ENCODE results near the gene YIF1A. TPM values are rescaled to one million over a fixed set of nuclear protein-coding genes. Genes with fewer than 3 reads are reported as not detected.

The YIF1A gene
- 180 and 245 TPM in 2 replicates for total RNA-seq

GRCh38 chr11:66288671-66289547 is at the start of gene YIF1A:
YIF1A (minus strand) TSS chr11:66289143; CDS start chr11:66288985, 158 bp downstream.

GRCh38 chr11:66336234-66337102 is 47.5 kb upstream of the YIF1A start, which contains the start of gene RIN1:
RIN1 (minus strand) TSS chr11:66336434; CDS start chr11:66336402, 32 bp downstream.

GRCh38 chr11:66316849-66317251 is 27.9 kb upstream of the YIF1A start, which contains the start of gene CD248:
CD248 (minus strand) TSS chr11:66317044; CDS start chr11:66317027, 17 bp downstream.

GRCh38 chr11:66291706-66292542 is 3.0 kb upstream of the YIF1A start, which contains the start of gene TMEM151A:
TMEM151A (plus strand) TSS chr11:66291894; CDS start chr11:66292014, 120 bp downstream.

GRCh38 chr11:66277471-66278362 is 11.2 kb downstream of the YIF1A start, which contains the start of gene CNIH2:
CNIH2 (plus strand) TSS chr11:66278175; CDS start chr11:66278457, 282 bp downstream.

GRCh38 chr11:66268244-66268951 is 20.5 kb downstream of the YIF1A start, which contains the start of gene RAB1B:
RAB1B (plus strand) TSS chr11:66268639; CDS start chr11:66268680, 41 bp downstream.

Other genes starting within 250 kb of the YIF1A start
- not detected in 2 replicates for gene GAL3ST3, start 240.0 kb downstream of the YIF1A start, total RNA-seq
- 138 and 219 TPM in 2 replicates for gene SF3B2, start 236.8 kb downstream of the YIF1A start, total RNA-seq
- gene PACS1, start 218.9 kb downstream of the YIF1A start, total RNA-seq: 40.8 and 50.6 TPM in 2 replicates
- 23.4 and 25.1 TPM in 2 replicates for gene KLC2, start 31.4 kb downstream of the YIF1A start, total RNA-seq
- gene RAB1B, start 20.5 kb downstream of the YIF1A start, total RNA-seq: 75.4 and 129 TPM in 2 replicates
- gene CNIH2, start 11.0 kb downstream of the YIF1A start, total RNA-seq: 0.87 and 2.4 TPM in 2 replicates
- under 0.01 TPM in 1 of 2 replicates, not detected in the other for gene TMEM151A, start 2.8 kb upstream of the YIF1A start, total RNA-seq
- gene CD248, start 27.9 kb upstream of the YIF1A start, total RNA-seq: 53.7 and 73.0 TPM in 2 replicates
- gene RIN1, start 47.3 kb upstream of the YIF1A start, total RNA-seq: 31.7 and 40.4 TPM in 2 replicates
- 31.4 and 56.2 TPM in 2 replicates for gene BRMS1, start 56.0 kb upstream of the YIF1A start, total RNA-seq
- gene B4GAT1, start 58.5 kb upstream of the YIF1A start, total RNA-seq: 17.2 and 22.8 TPM in 2 replicates
- gene SLC29A2, start 82.6 kb upstream of the YIF1A start, total RNA-seq: 0.39 and 0.76 TPM in 2 replicates
- not detected in 2 replicates for gene NPAS4, start 131.9 kb upstream of the YIF1A start, total RNA-seq
- gene MRPL11, start 149.7 kb upstream of the YIF1A start, total RNA-seq: 24.7 and 30.1 TPM in 2 replicates
- 12.0 and 14.9 TPM in 2 replicates for gene PELI3, start 177.8 kb upstream of the YIF1A start, total RNA-seq
- 53.0 and 79.3 TPM in 2 replicates for gene DPP3, start 191.3 kb upstream of the YIF1A start, total RNA-seq
- 43.4 and 55.0 TPM in 2 replicates for gene BBS1, start 221.5 kb upstream of the YIF1A start, total RNA-seq